Prostate gland (tissue), 2 donors: ENCODE measurements around the gene STXBP3.

Experiments used
- CTCF ChIP-seq, 4 experiments: fragments of 200-600 bp in 2 of 4; fragments of 450-650 bp in 2 of 4; sonication (generic) in 2 of 4; IDR thresholded peaks; 1 replicate in 3 of 4; 2 replicates in 1 of 4; pipeline ENCODE4 v1.5.1; 2016 to 2019; ENCODE audit warnings: antibody characterized with exemption in 4 of 4, mild to moderate bottlenecking in 2 of 4, moderate library complexity in 2 of 4
- POLR2A ChIP-seq: fragments of 450-650 bp; IDR thresholded peaks from one replicate; pipeline ENCODE4 v1.6.1; 2016; ENCODE audit warnings: antibody characterized with exemption, mild to moderate bottlenecking
- POLR2AphosphoS5 ChIP-seq: sonication (generic); formaldehyde crosslinking; IDR thresholded peaks from one replicate; pipeline ENCODE4 v1.6.1; 2017; ENCODE audit warnings: antibody characterized with exemption

GRCh38 chr1:108791790-108792189 is 45.3 kb downstream of the STXBP3 start:
- TF ChIP-seq POLR2A: no peak
- TF ChIP-seq CTCF (IDR thresholded peaks at IDR 0.05): no peak
- no peak for TF ChIP-seq POLR2AphosphoS5
